ENCODE results near the gene MLPH. TPM values are rescaled to one million over a fixed set of nuclear protein-coding genes. Genes with fewer than 3 reads are reported as not detected.

The MLPH gene
- total RNA-seq, 1 donor from 2014 or later: 27.2 TPM

GRCh38 chr2:237597196-237598145 lies 110.4 kb downstream of the MLPH start:
- DNase-seq (ENCODE audit: extremely low read depth, low read depth, low spot score): no peak

DNA sequence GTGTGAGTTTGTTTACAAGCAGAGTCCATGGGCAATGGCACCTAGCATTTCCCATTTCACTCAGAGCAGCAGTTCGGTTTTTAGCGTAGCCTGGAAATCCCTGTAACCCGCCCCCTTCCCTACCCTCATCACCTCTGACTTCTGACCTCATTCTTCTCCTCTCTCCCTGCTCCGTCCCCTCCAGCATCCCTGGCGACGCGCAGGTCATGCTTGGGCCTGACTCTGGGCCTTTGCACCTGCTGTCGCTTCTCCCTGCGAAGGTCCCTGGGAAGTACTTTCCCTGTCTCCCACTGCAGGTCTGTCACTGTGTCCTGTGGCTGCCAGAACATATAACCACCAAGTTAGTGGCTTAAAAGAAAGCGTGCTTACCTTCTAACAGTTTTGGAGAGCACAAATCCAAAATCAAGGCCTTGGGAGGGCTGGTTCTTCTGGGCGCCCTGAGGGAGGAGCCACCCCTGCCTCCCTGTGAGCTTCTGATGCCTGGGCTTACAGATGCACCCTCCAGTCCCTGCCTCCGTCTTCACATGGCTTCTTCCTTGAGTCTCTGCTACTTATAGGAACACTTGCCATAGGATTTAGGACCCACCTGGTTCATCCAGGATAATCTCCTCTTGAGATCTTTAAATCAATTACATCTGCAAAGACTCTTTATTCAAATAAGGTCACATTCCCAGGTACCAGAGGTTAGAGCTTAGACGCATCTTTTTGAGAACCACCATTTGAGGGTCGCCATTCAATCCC lies 111.6 kb downstream of the MLPH start:
- no peak for DNase-seq (ENCODE audit: extremely low read depth, low read depth, low spot score)

DNA sequence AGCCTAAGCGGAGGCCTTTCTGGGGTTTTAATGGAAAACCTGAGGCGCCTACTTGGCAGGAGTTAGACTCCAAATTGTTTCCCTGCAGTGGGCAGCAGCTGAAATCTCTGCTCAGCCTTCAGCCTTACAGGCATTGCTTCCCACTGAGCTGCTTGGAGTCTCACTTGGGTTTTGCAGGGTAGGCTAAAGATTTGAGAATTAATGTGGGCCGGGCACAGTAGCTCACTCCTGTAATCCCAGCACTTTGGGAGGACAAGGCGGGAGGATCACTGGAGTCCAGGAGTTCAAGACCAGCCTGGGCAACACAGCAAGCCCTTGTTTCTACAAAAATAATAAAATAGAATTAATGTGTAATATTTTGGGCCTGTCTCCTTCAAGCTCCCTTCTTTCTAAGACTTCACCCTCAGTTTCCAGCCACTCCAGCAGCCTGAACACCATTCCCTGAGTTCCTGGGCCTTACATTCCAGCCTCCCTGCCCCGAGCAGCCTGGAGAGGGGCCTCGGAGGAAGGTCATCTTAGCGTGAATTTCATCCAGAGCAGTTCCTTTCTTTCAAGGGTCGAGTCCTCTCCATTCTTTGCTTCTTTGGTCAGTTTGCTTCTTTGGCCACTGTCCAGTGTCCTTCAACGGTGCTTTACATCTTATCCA lies 112.5 kb downstream of the MLPH start:
- DNase-seq (ENCODE audit: extremely low read depth, low read depth, low spot score): no peak

DNA sequence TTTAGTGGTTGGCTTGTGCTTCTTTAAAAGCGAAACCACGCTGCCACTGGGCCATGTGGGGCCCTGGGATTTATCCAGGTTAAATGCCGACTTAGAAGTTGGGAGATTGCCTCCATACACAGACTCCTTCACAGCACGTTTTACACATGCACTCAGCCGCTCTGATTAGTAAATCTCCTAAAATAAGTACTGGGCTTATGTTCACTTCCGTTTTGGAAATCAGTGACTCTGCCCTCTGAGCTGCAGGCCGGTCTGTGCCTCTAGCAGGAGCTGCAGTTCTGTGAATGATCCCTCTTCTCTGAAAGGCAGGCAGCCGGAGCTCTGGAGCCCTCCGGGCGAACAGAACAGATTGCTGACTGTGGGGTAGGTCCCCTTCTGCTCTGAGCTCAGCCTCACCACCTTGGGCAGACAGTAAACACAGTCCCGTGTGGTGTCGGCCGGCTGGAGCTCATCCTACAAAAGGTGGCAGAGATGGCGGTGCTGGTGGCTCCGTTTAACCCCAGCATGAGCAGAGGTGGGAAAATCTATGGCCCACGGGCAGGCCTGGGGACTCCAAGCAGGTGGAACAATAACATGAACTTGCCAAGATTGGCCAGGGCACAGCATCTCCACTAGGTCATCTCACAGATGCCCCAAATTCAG lies 113.3 kb downstream of the MLPH start:
- no peak for DNase-seq (ENCODE audit: extremely low read depth, low read depth, low spot score)

DNA sequence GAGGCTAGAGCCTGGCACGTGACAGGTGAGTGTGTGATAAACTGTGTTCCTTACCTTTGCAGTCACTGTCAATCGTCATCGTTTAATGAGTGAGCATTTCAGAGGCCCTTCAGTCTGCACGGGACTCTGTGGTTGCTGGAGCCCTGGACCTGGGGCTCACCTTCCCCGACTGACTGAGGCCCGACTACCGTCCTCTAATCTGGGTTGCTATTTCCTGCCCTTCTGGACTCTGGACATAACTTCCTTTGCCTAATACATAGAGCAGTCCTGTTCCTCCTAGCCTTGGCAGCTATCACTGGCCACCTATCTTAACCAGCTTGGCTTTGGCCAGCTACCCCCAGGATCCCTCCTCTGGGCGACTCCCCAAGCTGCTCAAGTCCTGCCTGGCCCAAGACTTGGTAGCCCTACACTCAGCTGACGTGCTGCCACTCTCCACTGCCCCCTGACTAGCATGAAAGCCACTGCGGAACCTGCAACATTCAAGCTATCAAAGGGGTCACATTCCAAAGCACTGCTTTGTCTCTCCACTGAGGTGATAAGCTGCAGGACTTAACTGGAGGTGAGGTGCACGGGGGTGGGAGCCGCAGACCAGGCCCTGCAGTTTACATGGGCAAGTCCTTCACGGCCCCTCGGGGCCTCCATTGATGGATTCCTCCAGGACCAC lies 114.5 kb downstream of the MLPH start:
- no peak for DNase-seq (ENCODE audit: extremely low read depth, low read depth, low spot score)

DNA sequence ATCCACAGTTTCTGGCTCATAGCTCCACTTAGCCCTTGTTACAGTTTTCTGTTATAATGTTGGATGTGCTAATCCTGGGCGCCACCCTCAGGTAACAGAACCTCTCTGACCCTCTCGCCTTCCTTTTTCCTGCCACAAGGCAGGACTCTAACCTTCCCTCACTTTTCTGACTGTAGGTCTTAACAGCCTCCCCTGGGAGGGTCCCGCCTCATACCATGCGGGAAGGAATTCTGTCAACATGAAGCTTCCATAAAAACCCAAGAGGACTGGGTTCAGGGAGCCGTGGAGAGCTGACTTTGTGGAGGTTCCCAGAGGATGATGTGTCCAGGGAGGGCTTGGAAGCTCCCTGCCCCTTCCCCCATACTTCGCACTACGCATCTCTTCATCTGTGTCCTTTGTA lies 115.4 kb downstream of the MLPH start:
- no peak for DNase-seq (ENCODE audit: extremely low read depth, low read depth, low spot score)

- DNase-seq (ENCODE audit: extremely low read depth, low read depth, low spot score): no peak
These were observed 116.1 kb downstream of the MLPH start for GRCh38 chr2:237603049-237603717.

GRCh38 chr2:237603718-237604362 lies 116.8 kb downstream of the MLPH start:
- peak; percentile 98 for DNase-seq (ENCODE audit: extremely low read depth, low read depth, low spot score)

DNA sequence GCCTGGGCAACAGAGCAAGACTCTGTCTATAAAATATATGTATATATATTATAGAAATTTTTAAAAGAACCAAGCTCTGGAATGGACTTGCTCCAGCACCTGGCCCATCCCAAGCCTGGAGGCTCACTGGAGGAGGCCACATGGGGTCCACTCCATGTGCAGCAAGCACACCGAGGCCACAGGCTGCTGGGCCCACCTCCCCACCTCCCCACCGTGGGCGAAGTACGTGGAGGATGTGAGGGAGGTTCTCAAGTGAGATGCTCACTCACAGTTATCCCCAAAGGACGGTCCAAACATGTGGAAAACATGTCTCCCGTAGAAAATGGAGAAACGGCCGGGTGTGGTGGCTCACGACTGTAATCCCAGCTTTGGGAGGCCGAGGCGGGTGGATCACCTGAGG lies 117.3 kb downstream of the MLPH start:
- no peak for DNase-seq (ENCODE audit: extremely low read depth, low read depth, low spot score)

Other genes starting within 250 kb of the MLPH start
- gene COL6A3, start 73.1 kb upstream of the MLPH start, total RNA-seq: 59.2 and 244 TPM in 2 replicates
- not detected in 2 replicates for gene PRLH, start 79.3 kb downstream of the MLPH start, total RNA-seq
- gene RAB17, start 103.5 kb downstream of the MLPH start, total RNA-seq: 0.39 and 1.5 TPM in 2 replicates
- 150 and 184 TPM in 2 replicates for gene LRRFIP1, start 140.3 kb downstream of the MLPH start, total RNA-seq

Measured in glomerular endothelial cell (primary cell).